Activated naive CD8-positive, alpha-beta T cell treated with anti-CD3 and anti-CD28 coated beads for 36 hours (primary cell): ENCODE measurements around the gene C15orf62. TPM values are rescaled to one million over a fixed set of nuclear protein-coding genes. Genes with fewer than 3 reads are reported as not detected.

Experiments
- DNase-seq: peaks from one replicate; pipeline ENCODE4 v3.0.0; 2021
- H3K27ac Mint-ChIP-seq: one replicate; pipeline ENCODE4 v1.8.0; 2022; ENCODE audit warnings: mild to moderate bottlenecking, moderate library complexity, mixed read lengths
- H3K27me3 Mint-ChIP-seq: one replicate; pipeline ENCODE4 v1.8.0; 2022; ENCODE audit warnings: mild to moderate bottlenecking, mixed read lengths
- H3K36me3 Mint-ChIP-seq: one replicate; pipeline ENCODE4 v1.8.0; 2021; ENCODE audit warnings: mild to moderate bottlenecking, mixed read lengths
- H3K4me1 Mint-ChIP-seq: one replicate; pipeline ENCODE4 v1.8.0; 2021; ENCODE audit warnings: mixed read lengths
- H3K4me3 Mint-ChIP-seq: one replicate; pipeline ENCODE4 v1.8.0; 2022; ENCODE audit warnings: mild to moderate bottlenecking, moderate library complexity, mixed read lengths
- H3K9me3 Mint-ChIP-seq: one replicate; pipeline ENCODE4 v1.8.0; 2022; ENCODE audit warnings: mixed read lengths
- total RNA-seq, 2 experiments: library from RNA; stranded (reverse); gene quantifications; one replicate each; pipeline ENCODE4 v1.2.3, GENCODE V29; 2021

Gene C15orf62
- total RNA-seq, 2 experiments from 2014 or later: 0.43 to 0.50 TPM

DNA sequence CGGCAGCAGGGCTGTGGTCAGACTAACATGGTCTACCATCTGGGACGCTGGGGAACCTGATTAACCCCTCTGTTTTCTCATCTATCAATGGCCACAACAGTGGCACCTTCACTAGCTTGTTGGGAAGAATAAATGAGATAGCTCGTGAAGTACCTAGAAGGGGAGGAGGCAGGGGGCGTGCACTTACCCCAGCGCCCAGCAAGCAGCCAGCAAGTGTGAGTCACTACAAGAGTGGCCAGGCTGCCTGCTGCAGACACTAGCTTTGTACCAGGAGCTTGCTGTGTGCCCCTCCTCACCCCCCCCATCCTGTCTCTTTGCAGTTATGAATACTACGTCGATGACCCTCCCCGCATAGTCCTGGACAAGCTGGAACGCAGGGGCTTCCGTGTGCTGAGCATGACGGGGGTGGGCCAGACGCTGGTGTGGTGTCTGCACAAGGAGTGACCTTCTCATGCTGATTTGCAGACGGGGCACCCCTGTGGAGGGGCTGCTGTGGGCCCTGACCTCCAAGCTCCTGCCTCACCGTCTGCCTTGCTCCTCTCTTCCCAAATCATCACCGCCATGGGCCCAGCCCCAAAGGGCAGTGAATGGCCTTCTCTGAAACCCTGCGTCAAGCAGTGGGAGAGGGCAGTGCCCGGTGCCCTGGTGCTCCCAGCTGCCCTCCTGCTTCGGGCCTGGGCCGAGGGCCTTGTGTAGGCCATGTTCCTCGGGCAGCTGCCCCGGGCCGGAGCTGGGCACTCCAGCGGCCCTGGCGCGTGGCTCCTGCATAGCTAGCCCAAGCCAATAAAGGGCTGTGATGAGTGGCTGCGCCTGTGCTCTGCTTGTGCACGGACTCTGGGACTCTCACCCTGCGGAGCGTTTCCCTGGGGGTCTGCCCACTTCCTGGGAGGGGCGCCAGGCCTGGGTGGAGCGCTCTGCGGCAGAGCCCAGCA, 2.6 kb upstream of the C15orf62 start:
- H3K27ac Mint-ChIP-seq: no peak overlapping the region
- H3K4me1 Mint-ChIP-seq: peaks cover 55% of the 10 kb centered on the region
- DNase-seq: no peak
- H3K9me3 Mint-ChIP-seq: no peaks in the 10 kb centered on the region
- peaks cover 5% of the 10 kb centered on the region for H3K36me3 Mint-ChIP-seq
- H3K4me3 Mint-ChIP-seq: no peak overlapping the region
- no peaks in the 10 kb centered on the region for H3K27me3 Mint-ChIP-seq

DNA sequence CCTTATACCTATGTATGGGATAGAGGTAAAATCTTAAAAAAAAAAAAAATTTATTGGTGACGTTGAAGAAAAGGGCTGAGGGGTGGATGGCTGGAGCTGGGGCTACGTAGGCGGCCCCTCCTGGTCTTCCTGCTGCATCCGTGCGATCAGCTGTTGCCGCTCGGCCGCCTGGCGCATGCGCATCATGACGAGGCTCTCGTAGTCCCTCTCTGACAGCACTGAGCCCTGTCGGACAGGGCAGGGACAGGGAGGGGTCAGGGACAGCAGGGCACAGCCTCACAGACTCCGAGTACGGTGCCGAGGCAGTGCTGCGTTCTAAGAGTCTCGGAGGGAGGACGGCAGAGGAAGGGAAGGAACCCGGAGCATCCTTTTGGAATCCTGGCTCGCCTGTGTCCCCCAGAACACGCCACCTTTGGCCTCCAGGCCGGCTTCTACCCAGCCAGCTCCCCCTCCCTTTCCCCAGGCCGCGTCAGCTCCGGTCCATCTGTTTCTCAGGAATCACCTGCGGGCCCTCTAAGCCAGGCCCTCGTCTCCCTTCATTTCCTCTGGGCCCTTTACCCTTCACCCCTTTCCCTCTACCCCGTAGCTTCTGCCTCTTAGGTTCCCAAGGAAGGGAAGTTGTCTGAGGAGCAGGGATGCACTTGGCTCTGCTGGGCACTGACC, 1.8 kb upstream of the C15orf62 start:
- H3K4me1 Mint-ChIP-seq: peaks cover 52% of the 10 kb centered on the region
- no peaks in the 10 kb centered on the region for H3K27me3 Mint-ChIP-seq
- no peak for DNase-seq
- peak overlapping the region; percentile 96 for H3K27ac Mint-ChIP-seq
- no peak overlapping the region for H3K4me3 Mint-ChIP-seq
- no peaks in the 10 kb centered on the region for H3K9me3 Mint-ChIP-seq
- peaks cover 5% of the 10 kb centered on the region for H3K36me3 Mint-ChIP-seq

- H3K27me3 Mint-ChIP-seq: no peaks in the 10 kb centered on the region
- peak overlapping the region; percentile 65 for H3K4me3 Mint-ChIP-seq
- peaks cover 5% of the 10 kb centered on the region for H3K36me3 Mint-ChIP-seq
- H3K27ac Mint-ChIP-seq: peak overlapping the region; percentile 96
- H3K9me3 Mint-ChIP-seq: no peaks in the 10 kb centered on the region
- H3K4me1 Mint-ChIP-seq: peaks cover 45% of the 10 kb centered on the region
- no peak for DNase-seq
These were observed 1.1 kb upstream of the C15orf62 start for GRCh38 chr15:40768521-40769273.

DNA sequence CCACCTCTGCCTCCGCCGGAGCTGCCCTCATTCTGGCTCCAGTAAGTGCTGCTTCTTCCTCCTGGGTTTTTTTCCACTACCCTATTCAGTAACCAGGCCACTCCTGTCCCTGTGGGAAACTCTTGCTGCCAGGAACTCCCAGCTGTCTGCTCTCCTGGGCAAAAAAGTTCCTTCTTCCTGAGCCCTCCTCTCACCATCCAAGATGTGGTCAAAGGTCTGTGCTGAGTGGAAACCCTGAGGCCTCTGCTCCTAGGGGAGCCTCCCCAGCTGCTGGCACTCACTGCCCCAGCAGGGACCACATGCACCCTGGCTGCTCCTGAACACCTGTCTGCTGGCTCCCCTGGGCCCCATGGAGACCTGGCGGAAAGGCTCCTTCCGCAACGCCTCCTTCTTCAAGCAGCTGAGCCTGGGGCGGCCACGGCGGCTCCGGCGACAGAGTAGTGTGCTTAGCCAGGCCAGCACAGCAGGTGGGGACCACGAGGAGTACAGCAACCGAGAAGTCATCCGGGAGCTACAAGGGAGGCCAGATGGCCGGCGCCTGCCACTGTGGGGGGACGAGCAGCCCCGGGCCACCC, 454 bp downstream of the C15orf62 start:
- Mint-ChIP-seq H3K36me3 (peaks cover 3% of the 10 kb centered on the region), H3K27ac (peak overlapping the region; percentile 96), H3K27me3 (no peaks in the 10 kb centered on the region), H3K4me3 (peak overlapping the region; percentile 65), H3K9me3 (no peaks in the 10 kb centered on the region), H3K4me1 (peaks cover 37% of the 10 kb centered on the region)
- no peak for DNase-seq

GRCh38 chr15:40771242-40771641, 1.5 kb downstream of the C15orf62 start:
- Mint-ChIP-seq H3K27ac (no peak overlapping the region), H3K27me3 (no peaks in the 10 kb centered on the region), H3K36me3 (peaks cover 3% of the 10 kb centered on the region), H3K9me3 (no peaks in the 10 kb centered on the region), H3K4me3 (no peak overlapping the region), H3K4me1 (peaks cover 28% of the 10 kb centered on the region)
- no peak for DNase-seq

DNA sequence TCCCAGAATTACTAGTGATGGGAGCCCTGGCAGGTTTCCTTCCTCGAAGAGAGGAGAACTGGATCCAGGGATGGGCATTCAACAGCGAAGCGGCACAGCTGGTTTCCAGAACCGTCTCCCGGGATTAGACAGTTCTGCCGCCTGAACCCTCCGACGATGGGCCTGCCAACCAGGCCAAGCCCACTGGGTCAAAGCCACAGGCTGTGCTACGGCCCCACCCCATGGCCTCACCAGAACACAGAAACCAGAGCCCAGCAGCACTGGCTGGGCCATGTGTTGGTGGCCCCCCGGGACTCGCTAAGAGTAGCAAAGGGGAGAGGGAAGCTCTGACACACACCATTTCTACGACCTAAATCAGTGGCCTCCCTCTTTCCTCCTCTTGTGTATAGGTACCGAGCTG, 2.2 kb downstream of the C15orf62 start:
- Mint-ChIP-seq H3K27me3 (no peaks in the 10 kb centered on the region), H3K4me3 (no peak overlapping the region), H3K9me3 (no peaks in the 10 kb centered on the region), H3K27ac (no peak overlapping the region), H3K36me3 (peaks cover 9% of the 10 kb centered on the region), H3K4me1 (peaks cover 31% of the 10 kb centered on the region)
- no peak for DNase-seq

- no peak overlapping the region for H3K27ac Mint-ChIP-seq
- H3K36me3 Mint-ChIP-seq: peaks cover 13% of the 10 kb centered on the region
- peaks cover 28% of the 10 kb centered on the region for H3K4me1 Mint-ChIP-seq
These were observed 3.7 kb downstream of the C15orf62 start for GRCh38 chr15:40773496-40773895.

GRCh38 chr15:40773902-40774301, 4.1 kb downstream of the C15orf62 start:
- H3K9me3 Mint-ChIP-seq: no peaks in the 10 kb centered on the region

More at GRCh38 chr15:40773496-40773895, 3.7 kb downstream of the C15orf62 start:
- Mint-ChIP-seq H3K9me3 (no peaks in the 10 kb centered on the region), H3K27me3 (no peaks in the 10 kb centered on the region), H3K4me3 (no peak overlapping the region)
- no peak for DNase-seq

GRCh38 chr15:40775007-40775406, 5.2 kb downstream of the C15orf62 start:
- H3K27ac Mint-ChIP-seq: no peak overlapping the region
- H3K9me3 Mint-ChIP-seq: no peaks in the 10 kb centered on the region
- peaks cover 19% of the 10 kb centered on the region for H3K36me3 Mint-ChIP-seq
- H3K27me3 Mint-ChIP-seq: no peaks in the 10 kb centered on the region
- no peak overlapping the region for H3K4me3 Mint-ChIP-seq
- peaks cover 14% of the 10 kb centered on the region for H3K4me1 Mint-ChIP-seq
- no peak for DNase-seq

More at GRCh38 chr15:40773902-40774301, 4.1 kb downstream of the C15orf62 start:
- Mint-ChIP-seq H3K36me3 (peaks cover 13% of the 10 kb centered on the region), H3K27me3 (no peaks in the 10 kb centered on the region), H3K27ac (no peak overlapping the region), H3K4me3 (no peak overlapping the region), H3K4me1 (peaks cover 24% of the 10 kb centered on the region)
- DNase-seq: no peak

GRCh38 chr15:40775740-40776536, 6.2 kb downstream of the C15orf62 start:
- no peaks in the 10 kb centered on the region for H3K9me3 Mint-ChIP-seq
- no peak for DNase-seq
- no peak overlapping the region for H3K27ac Mint-ChIP-seq
- peaks cover 19% of the 10 kb centered on the region for H3K36me3 Mint-ChIP-seq
- H3K27me3 Mint-ChIP-seq: no peaks in the 10 kb centered on the region
- peaks cover 8% of the 10 kb centered on the region for H3K4me1 Mint-ChIP-seq
- H3K4me3 Mint-ChIP-seq: no peak overlapping the region

- Mint-ChIP-seq H3K9me3 (no peaks in the 10 kb centered on the region), H3K4me1 (peaks cover 8% of the 10 kb centered on the region), H3K27me3 (no peaks in the 10 kb centered on the region), H3K36me3 (peaks cover 19% of the 10 kb centered on the region), H3K27ac (no peak overlapping the region), H3K4me3 (no peak overlapping the region)
- DNase-seq: peak; percentile 35
These were observed 6.9 kb downstream of the C15orf62 start for GRCh38 chr15:40776537-40777141.

DNA sequence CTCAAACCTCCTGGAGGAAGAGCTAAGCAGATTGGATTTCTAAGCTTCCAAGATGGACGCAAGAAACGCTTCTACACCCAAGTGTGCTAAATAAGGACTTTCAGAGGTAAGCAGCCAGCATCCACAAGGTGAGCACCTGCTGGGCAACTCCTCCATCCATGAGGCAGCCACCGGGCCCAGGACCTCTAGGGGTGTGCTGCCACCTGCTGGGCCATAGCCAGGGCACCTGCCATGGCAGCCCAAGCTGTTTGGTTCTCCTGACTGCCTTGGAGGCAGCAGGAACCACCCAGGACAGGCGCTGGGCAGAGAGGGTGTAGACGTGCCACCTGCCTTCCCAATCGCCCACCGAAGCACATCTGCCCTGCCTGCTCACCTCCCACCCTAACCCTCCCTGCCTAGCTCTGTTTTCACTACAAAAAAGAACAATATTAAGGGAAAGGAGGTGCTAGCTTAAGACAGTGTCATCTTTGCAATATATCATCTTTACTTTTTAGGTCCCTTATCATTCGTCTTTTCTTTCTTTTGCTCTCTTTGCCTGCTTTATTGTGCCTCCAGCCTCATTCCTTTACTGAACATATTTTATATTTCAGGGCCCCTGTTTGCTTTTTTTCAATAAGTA, 12.9 kb downstream of the C15orf62 start:
- H3K27ac Mint-ChIP-seq: no peak overlapping the region
- peak; percentile 78 for DNase-seq

GRCh38 chr15:40785164-40785563, 15.4 kb downstream of the C15orf62 start:
- Mint-ChIP-seq H3K27me3 (no peaks in the 10 kb centered on the region), H3K9me3 (no peaks in the 10 kb centered on the region), H3K36me3 (peaks cover 5% of the 10 kb centered on the region), H3K4me1 (peaks cover 35% of the 10 kb centered on the region), H3K4me3 (no peak overlapping the region), H3K27ac (no peak overlapping the region)
- no peak for DNase-seq

More for the DNA sequence above, 12.9 kb downstream of the C15orf62 start:
- Mint-ChIP-seq H3K36me3 (peaks cover 11% of the 10 kb centered on the region), H3K4me1 (peaks cover 21% of the 10 kb centered on the region), H3K4me3 (no peak overlapping the region), H3K9me3 (no peaks in the 10 kb centered on the region), H3K27me3 (no peaks in the 10 kb centered on the region)
